Tibial nerve (tissue), 4 donors: ENCODE results near the gene TPD52L1.

Experiments used
- CTCF ChIP-seq, 5 experiments: fragments of 200-600 bp in 3 of 5; fragments of 450-650 bp in 2 of 5; sonication (generic) in 3 of 5; IDR thresholded peaks; one replicate each; pipeline ENCODE4 v1.5.1; 2016 to 2019; ENCODE audit warnings: antibody characterized with exemption in 5 of 5, mild to moderate bottlenecking in 3 of 5, moderate library complexity in 2 of 5
- EP300 ChIP-seq, 2 donors: sonication (generic); formaldehyde crosslinking; IDR thresholded peaks; one replicate each; pipeline ENCODE4 v1.6.1; 2017; ENCODE audit warnings: antibody characterized with exemption in 2 of 2, mild to moderate bottlenecking in 1 of 2
- POLR2A ChIP-seq, 2 donors: fragments of 450-650 bp; IDR thresholded peaks; one replicate each; pipeline ENCODE4 v1.6.1; 2017; ENCODE audit warnings: antibody characterized with exemption in 2 of 2, mild to moderate bottlenecking in 2 of 2, moderate library complexity in 2 of 2

GRCh38 chr6:125190667-125191066 is 37.1 kb downstream of the TPD52L1 start:
- TF ChIP-seq CTCF (IDR thresholded peaks at IDR 0.05) (no peak), POLR2A (IDR thresholded peaks at IDR 0.05) (no peak), EP300 (IDR thresholded peaks at IDR 0.05) (no peak)
